Measurements from ENCODE around the gene TMEM185B. TPM values are rescaled to one million over a fixed set of nuclear protein-coding genes. Genes with fewer than 3 reads are reported as not detected.

The TMEM185B gene
- total RNA-seq, 2 donors from 2014 or later = 24.0 to 36.0 TPM

DNA sequence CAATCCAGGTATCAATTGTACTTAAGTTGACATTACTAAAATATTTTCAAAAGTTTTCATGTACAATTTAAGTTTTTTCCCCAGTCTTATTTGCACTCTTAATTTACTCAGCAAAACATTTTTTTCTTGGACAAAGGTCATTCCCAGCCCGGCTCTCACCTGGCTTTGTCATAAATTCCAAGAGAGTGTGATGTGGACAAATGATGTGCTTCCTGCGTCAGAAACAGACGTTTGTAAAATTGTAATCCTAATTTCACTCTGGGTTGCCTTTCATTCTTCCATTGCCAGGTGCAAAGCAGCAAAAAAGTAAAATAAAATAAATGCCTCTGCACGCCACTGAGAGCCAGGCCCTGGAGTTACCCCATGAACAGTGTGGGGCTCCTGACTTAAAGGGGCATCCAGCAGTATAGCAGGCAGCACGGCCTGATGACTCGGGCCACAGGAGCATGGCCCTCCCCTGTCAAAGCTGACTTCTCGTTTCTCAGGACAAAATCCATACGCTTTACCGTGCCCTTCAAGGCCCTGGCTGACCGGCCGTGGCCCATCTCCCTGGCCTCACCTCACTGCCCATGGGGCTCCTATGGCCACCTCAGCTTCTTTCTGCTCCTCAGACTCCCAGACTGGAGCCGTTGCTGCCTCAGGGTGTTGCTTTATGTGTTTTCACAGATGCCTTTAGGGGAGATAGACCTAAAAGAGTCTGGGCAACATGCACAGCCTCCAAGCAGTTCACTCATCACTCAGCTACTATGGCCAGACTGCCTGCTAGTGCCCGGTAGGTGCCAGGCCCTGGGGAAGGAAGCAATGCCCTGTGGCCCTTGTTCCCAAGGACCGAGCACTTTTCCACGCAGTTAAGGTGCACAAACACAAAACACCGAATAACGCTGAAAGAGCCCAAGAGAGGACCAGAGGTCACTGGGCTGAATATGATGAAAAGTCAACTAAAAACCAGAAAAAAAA is 7.6 kb upstream of the TMEM185B start:
- no peaks in the 10 kb centered on the region for H3K9me3 ChIP-seq
- H3K4me3 ChIP-seq = no peak overlapping the region
- DNase-seq (ENCODE audit: low spot score) = no peak
- peaks cover 0 to 4% of the 10 kb centered on the region in 2 donors for H3K4me1 ChIP-seq (ENCODE audit: control insufficient read depth in 1 of 2, low read depth in 2 of 2)
- no peaks in the 10 kb centered on the region for H3K27me3 ChIP-seq (replicated peaks; ENCODE audit: insufficient read depth)
- TF ChIP-seq, protein P1, sequence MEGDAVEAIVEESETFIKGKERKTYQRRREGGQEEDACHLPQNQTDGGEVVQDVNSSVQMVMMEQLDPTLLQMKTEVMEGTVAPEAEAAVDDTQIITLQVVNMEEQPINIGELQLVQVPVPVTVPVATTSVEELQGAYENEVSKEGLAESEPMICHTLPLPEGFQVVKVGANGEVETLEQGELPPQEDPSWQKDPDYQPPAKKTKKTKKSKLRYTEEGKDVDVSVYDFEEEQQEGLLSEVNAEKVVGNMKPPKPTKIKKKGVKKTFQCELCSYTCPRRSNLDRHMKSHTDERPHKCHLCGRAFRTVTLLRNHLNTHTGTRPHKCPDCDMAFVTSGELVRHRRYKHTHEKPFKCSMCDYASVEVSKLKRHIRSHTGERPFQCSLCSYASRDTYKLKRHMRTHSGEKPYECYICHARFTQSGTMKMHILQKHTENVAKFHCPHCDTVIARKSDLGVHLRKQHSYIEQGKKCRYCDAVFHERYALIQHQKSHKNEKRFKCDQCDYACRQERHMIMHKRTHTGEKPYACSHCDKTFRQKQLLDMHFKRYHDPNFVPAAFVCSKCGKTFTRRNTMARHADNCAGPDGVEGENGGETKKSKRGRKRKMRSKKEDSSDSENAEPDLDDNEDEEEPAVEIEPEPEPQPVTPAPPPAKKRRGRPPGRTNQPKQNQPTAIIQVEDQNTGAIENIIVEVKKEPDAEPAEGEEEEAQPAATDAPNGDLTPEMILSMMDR (IDR thresholded peaks at IDR 0.05) = no peak
- H3K27ac ChIP-seq = no peak overlapping the region
- no peak for ATAC-seq (ENCODE audit: insufficient number of reproducible peaks, low FRiP score, low read depth)
- no peaks in the 10 kb centered on the region for H3K36me3 ChIP-seq

DNA sequence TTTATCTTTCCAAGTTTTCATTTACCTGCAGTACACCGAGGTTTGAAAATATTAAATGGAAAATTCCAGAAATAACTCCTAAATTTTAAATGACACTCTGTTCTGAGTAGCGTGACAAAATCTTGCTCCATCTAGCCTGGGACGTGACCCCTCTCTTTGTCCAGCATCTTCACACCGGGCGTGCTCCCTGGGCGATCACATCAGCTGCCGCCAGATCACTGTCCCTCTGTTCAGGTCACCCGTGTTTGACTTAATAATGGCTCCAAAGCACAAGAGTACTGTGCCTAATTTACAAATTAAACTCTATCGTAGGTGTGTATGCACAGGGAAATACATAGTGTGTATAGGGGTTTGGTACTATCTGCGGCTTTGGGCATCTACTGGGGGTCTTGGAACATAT is 6.1 kb upstream of the TMEM185B start:
- Histone ChIP-seq H3K36me3 (no peaks in the 10 kb centered on the region), H3K4me1 (ENCODE audit: control insufficient read depth in 1 of 2, low read depth in 2 of 2) (peaks cover 0 to 6% of the 10 kb centered on the region in 2 donors), H3K4me3 (no peak overlapping the region), H3K27ac (no peak overlapping the region), H3K9me3 (no peaks in the 10 kb centered on the region), H3K27me3 (replicated peaks; ENCODE audit: insufficient read depth) (no peaks in the 10 kb centered on the region)
- ATAC-seq (ENCODE audit: insufficient number of reproducible peaks, low FRiP score, low read depth) (no peak), DNase-seq (ENCODE audit: low spot score) (no peak)
- TF ChIP-seq, protein P1 (IDR thresholded peaks at IDR 0.05) = no peak

DNA sequence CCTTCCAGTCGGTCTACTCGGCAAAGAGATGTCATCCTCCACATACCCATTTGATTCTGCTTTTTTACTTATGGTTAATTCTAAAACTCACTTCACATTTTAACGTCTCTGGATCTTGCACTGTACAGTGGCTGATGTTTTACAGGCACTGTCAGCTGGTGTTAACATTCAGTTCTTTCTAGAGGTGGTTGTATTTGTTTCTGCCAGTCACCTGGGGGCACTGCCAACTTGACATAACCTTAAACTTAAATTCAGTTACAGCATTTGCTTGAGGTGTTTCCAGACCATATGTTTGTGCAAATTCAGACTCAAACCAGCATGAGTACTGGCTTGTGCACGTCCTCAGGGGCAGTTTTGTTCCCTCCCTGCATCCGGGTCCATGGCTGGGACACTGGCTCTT is 5.3 kb upstream of the TMEM185B start:
- TF ChIP-seq, protein P1 (IDR thresholded peaks at IDR 0.05) = no peak
- H3K27me3 ChIP-seq (replicated peaks; ENCODE audit: insufficient read depth) = no peaks in the 10 kb centered on the region
- DNase-seq (ENCODE audit: low spot score) (no peak), ATAC-seq (ENCODE audit: insufficient number of reproducible peaks, low FRiP score, low read depth) (no peak)
- H3K27ac ChIP-seq = no peak overlapping the region
- H3K4me1 ChIP-seq (ENCODE audit: control insufficient read depth in 1 of 2, low read depth in 2 of 2) = peaks cover 4 to 13% of the 10 kb centered on the region in 2 donors
- H3K4me3 ChIP-seq = no peak overlapping the region
- H3K9me3 ChIP-seq = no peaks in the 10 kb centered on the region
- H3K36me3 ChIP-seq = no peaks in the 10 kb centered on the region

DNA sequence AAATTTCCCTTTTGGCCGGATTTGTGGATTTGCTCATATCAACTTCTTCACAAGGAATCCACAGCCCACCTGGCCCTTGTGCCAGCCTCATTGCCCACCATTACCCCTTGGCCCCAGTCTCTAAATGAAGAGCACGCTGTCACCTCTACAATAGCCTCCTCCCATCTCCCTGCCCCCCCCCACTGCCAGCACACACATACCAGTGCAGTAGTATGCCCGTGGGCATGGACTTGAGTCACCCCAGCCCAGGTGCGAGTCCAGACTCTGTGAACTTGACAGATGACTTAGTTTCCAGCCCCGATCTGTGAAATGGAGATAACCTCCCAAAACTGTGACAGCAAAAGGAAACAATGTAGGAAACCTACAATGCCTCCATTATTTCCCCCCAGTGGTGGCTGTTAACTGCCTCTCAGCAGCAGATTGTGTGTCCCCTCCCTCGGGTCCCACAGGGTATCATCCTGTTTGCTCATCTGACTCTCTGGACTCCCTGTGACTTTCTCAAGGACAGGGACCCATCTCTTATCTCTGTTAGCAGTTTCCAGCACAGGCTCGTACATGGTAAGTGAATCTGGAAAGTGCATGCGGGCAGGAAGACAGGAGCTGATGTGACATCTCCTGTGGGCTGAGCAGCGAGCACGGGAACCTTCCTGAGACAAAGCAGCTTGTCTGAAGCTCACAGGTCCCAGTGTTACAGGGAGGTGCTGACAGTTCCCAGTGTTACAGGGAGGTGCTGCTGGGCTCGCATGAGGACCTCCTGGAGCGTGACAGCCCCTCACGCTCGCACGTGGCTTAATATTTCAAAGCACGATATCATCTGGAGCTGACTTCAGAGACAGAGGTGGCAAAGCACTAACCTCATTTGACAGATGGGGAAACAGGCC is 4.2 kb upstream of the TMEM185B start:
- no peaks in the 10 kb centered on the region for H3K27me3 ChIP-seq (replicated peaks; ENCODE audit: insufficient read depth)
- no peak overlapping the region for H3K27ac ChIP-seq
- ATAC-seq (ENCODE audit: insufficient number of reproducible peaks, low FRiP score, low read depth) (no peak), DNase-seq (ENCODE audit: low spot score) (no peak)
- no peak overlapping the region for H3K4me3 ChIP-seq
- peaks cover 8 to 15% of the 10 kb centered on the region in 2 donors for H3K4me1 ChIP-seq (ENCODE audit: control insufficient read depth in 1 of 2, low read depth in 2 of 2)
- H3K36me3 ChIP-seq = no peaks in the 10 kb centered on the region
- no peaks in the 10 kb centered on the region for H3K9me3 ChIP-seq
- TF ChIP-seq, protein P1 (IDR thresholded peaks at IDR 0.05) = no peak

DNA sequence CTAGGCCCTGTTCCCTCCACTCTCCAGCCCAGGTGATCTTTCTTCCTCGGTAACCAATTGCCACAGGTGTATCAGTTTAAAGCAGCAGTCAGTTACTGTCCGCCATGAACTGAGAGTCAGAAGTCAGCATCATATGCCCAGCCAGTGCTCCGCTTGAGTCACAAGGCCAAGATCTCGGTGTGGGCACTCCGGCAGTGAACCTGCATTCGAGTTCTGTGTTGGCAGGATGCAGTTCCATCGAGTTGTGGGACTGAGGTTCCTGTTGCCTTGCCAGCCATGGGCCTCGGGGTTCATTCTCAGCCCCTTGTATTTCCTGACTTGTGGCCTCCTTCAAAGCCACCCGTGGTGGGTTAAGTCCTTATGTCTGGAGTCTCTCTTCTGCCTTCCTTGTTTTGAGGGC is 3.1 kb upstream of the TMEM185B start:
- Histone ChIP-seq H3K4me1 (ENCODE audit: control insufficient read depth in 1 of 2, low read depth in 2 of 2) (peaks cover 12 to 23% of the 10 kb centered on the region in 2 donors), H3K27me3 (replicated peaks; ENCODE audit: insufficient read depth) (no peaks in the 10 kb centered on the region), H3K36me3 (no peaks in the 10 kb centered on the region), H3K4me3 (no peak overlapping the region), H3K27ac (no peak overlapping the region), H3K9me3 (no peaks in the 10 kb centered on the region)
- TF ChIP-seq, protein P1 (IDR thresholded peaks at IDR 0.05) = no peak
- ATAC-seq (ENCODE audit: insufficient number of reproducible peaks, low FRiP score, low read depth) (no peak), DNase-seq (ENCODE audit: low spot score) (no peak)
